22Rv1 (cell line): Measurements from ENCODE around the gene SCNN1G.

Experiments used
- CTCF ChIP-seq: fragments of 450-650 bp; IDR thresholded peaks from 2 replicates; pipeline ENCODE4 v1.5.1; 2017; ENCODE audit warnings: mild to moderate bottlenecking
- ZFX ChIP-seq: fragments of 450-650 bp; IDR thresholded peaks from 2 replicates; pipeline ENCODE4 v1.6.1; 2017; ENCODE audit warnings: antibody characterized with exemption, borderline replicate concordance

- TF ChIP-seq CTCF (no peak), ZFX (no peak)
Observed at GRCh38 chr16:23145186-23145585, 37.4 kb upstream of the SCNN1G start.
